ENCODE data around the gene TGFBR2. TPM values are rescaled to one million over a fixed set of nuclear protein-coding genes. Genes with fewer than 3 reads are reported as not detected.

The TGFBR2 gene
- total and polyA plus RNA-seq, 10 of the 15 experiments (the other 5 are each of a cell fraction or from before 2014, with no cell fraction given), result 0.02 to 0.98 (median 0.18) TPM; not detected in 1

- H3K4me2 ChIP-seq (ENCODE audit: control insufficient read depth, insufficient read depth), result no peak overlapping the region
- peaks cover 20% of the 10 kb centered on the region for H3K4me1 ChIP-seq (ENCODE audit: control insufficient read depth, insufficient read depth, low read length)
- no peaks in the 10 kb centered on the region for H4K20me1 ChIP-seq (ENCODE audit: control insufficient read depth, insufficient read depth)
- ChIA-PET SMC1A (ENCODE audit: uncharacterized antibody, unreplicated experiment) (interaction anchor here (2.0 kb wide), 1 partner anchor 20 kb away, joined by 5 read pairs; no protein-coding TSS in a partner anchor), CTCF (interaction anchor here (0.6 kb wide), 1 partner anchor 170 kb away, joined by 3 read pairs; no protein-coding TSS in a partner anchor), POLR2A (no interaction called here), RAD21 (ENCODE audit: unreplicated experiment) (no interaction called here)
- H3K36me3 ChIP-seq (ENCODE audit: control insufficient read depth in 2 of 2, insufficient read depth in 2 of 2, low read length in 1 of 2), result no peaks in the 10 kb centered on the region
- H3K9me3 ChIP-seq (replicated peaks; ENCODE audit: control insufficient read depth, insufficient read depth, low read length), result no peaks in the 10 kb centered on the region; the same call in 2 of the 3 replicates
- H3K9ac ChIP-seq (ENCODE audit: control insufficient read depth, insufficient read depth, low read length), result no peak overlapping the region
- 42% methylated on average over 4 of the region's 4 CpGs for WGBS (ENCODE audit: insufficient coverage, insufficient replicate concordance, low lambda C conversion rate, missing lambda C conversion rate)
- no peak overlapping the region for H2AFZ ChIP-seq (ENCODE audit: control insufficient read depth, low read depth, low read length)
- no TSS peak for BruUV-seq (replicated peaks)
- no peak for ATAC-seq
- no peaks in the 10 kb centered on the region for H3K27me3 ChIP-seq (replicated peaks in 1 of 2; ENCODE audit: control insufficient read depth in 2 of 2, insufficient read depth in 2 of 2, low read length in 1 of 2)
- intact Hi-C loops (cut with micrococcal nuclease; ENCODE audit: unreplicated experiment) (no loop called here), in situ Hi-C loops (cut with MboI) (no loop called here)
- no peaks in the 10 kb centered on the region for H3K79me2 ChIP-seq (ENCODE audit: control insufficient read depth, insufficient read depth, low read length)
- no peak overlapping the region for H3K4me3 ChIP-seq
- FAIRE-seq, result no peak
- no peak overlapping the region for H3K27ac ChIP-seq (ENCODE audit: control insufficient read depth, insufficient read depth)
- TF ChIP-seq SMAD1 (IDR thresholded peaks at IDR 0.05; ENCODE audit: low read depth, partially characterized antibody) (no peak), NR2F1 (conservative IDR thresholded peaks at IDR 0.05) (no peak), CHD1 (IDR thresholded peaks at IDR 0.05; ENCODE audit: low read depth, low read length) (no peak), USF1 (IDR thresholded peaks at IDR 0.05; ENCODE audit: borderline replicate concordance, extremely low read length, insufficient read depth, low read depth, low read length) (no peak)
- TF ChIP-seq, protein P1, sequence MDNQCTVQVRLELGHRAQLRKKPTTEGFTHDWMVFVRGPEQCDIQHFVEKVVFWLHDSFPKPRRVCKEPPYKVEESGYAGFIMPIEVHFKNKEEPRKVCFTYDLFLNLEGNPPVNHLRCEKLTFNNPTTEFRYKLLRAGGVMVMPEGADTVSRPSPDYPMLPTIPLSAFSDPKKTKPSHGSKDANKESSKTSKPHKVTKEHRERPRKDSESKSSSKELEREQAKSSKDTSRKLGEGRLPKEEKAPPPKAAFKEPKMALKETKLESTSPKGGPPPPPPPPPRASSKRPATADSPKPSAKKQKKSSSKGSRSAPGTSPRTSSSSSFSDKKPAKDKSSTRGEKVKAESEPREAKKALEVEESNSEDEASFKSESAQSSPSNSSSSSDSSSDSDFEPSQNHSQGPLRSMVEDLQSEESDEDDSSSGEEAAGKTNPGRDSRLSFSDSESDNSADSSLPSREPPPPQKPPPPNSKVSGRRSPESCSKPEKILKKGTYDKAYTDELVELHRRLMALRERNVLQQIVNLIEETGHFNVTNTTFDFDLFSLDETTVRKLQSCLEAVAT (IDR thresholded peaks at IDR 0.05), result no peak
- DNase-seq (ENCODE audit: low read depth, low spot score), result no peak
Observed at GRCh38 chr3:30638685-30639412, 32.4 kb downstream of the TGFBR2 start.
